HCT116 (cell line): ENCODE results near the gene KERA. TPM values are rescaled to one million over a fixed set of nuclear protein-coding genes. Genes with fewer than 3 reads are reported as not detected.

ENCODE experiments used
- total RNA-seq: library from RNA; stranded (reverse); gene quantifications from one replicate; pipeline ENCODE4 v1.2.1, GENCODE V29; 2021; ENCODE audit not compliant: unreplicated experiment

The KERA gene
- total RNA-seq, 1 experiment from 2014 or later: not detected

Other genes with a start within 250 kb of the KERA start
- gene CCER1, start 102.8 kb downstream of the KERA start, total RNA-seq: not detected
- not detected for gene EPYC, start 53.1 kb downstream of the KERA start, total RNA-seq
- gene LUM, start 53.5 kb upstream of the KERA start, total RNA-seq: 0.69 TPM
- gene DCN, start 124.8 kb upstream of the KERA start, total RNA-seq: 3.6 TPM